Endodermal cell (in vitro differentiated cells): Measurements from ENCODE around the gene TMEM179B. TPM values are rescaled to one million over a fixed set of nuclear protein-coding genes. Genes with fewer than 3 reads are reported as not detected.
A peak's percentile ranks its signal among the peaks of the same experiment; 100 is the strongest.

Experiments used
- DNase-seq: peaks from one replicate; pipeline ENCODE4 v3.0.0-alpha.2; 2017
- H3K27ac ChIP-seq: 2 replicates; pipeline ENCODE4 v1.5.1; 2013; ENCODE audit warnings: mild to moderate bottlenecking, low read depth, low read length, moderate library complexity
- H3K27me3 ChIP-seq: 2 replicates; pipeline ENCODE4 v1.6.1; 2013; ENCODE audit warnings: mild to moderate bottlenecking, low read length, moderate library complexity; ENCODE audit not compliant: insufficient read depth, control insufficient read depth, poor library complexity, severe bottlenecking
- H3K36me3 ChIP-seq: 2 replicates; pipeline ENCODE4 v1.7.0; 2013; ENCODE audit warnings: mild to moderate bottlenecking, low read length, moderate library complexity; ENCODE audit not compliant: control insufficient read depth, insufficient read depth
- H3K4me1 ChIP-seq: one replicate; pipeline ENCODE4 v1.7.0; 2013; ENCODE audit warnings: low read length; ENCODE audit not compliant: control insufficient read depth, insufficient read depth
- H3K4me3 ChIP-seq: 2 replicates; pipeline ENCODE4 v1.5.1; 2013; ENCODE audit warnings: mild to moderate bottlenecking, low read length, moderate library complexity
- H3K9ac ChIP-seq: 2 replicates; pipeline ENCODE4 v1.6.1; 2013; ENCODE audit warnings: mild to moderate bottlenecking, low read length, moderate library complexity; ENCODE audit not compliant: poor library complexity, severe bottlenecking; ENCODE audit errors: extremely low read depth
- H3K9me3 ChIP-seq: 2 replicates; pipeline ENCODE4 v1.6.1; 2013; ENCODE audit warnings: mild to moderate bottlenecking, low read length, moderate library complexity; ENCODE audit not compliant: control insufficient read depth
- H3K27ac Mint-ChIP-seq: 2 replicates; pipeline ENCODE4 v1.8.0; 2020; ENCODE audit warnings: mixed read lengths
- H3K27me3 Mint-ChIP-seq: 2 replicates; pipeline ENCODE4 v1.8.0; 2021; ENCODE audit warnings: mild to moderate bottlenecking, mixed read lengths; ENCODE audit not compliant: insufficient read depth
- H3K36me3 Mint-ChIP-seq: 2 replicates; pipeline ENCODE4 v1.8.0; 2020; ENCODE audit warnings: low read depth, mixed read lengths
- H3K4me1 Mint-ChIP-seq: 2 replicates; pipeline ENCODE4 v1.8.0; 2020; ENCODE audit warnings: mixed read lengths
- H3K4me3 Mint-ChIP-seq: 2 replicates; pipeline ENCODE4 v1.8.0; 2020; ENCODE audit warnings: mild to moderate bottlenecking, moderate library complexity, mixed read lengths
- H3K9me3 Mint-ChIP-seq: 2 replicates; pipeline ENCODE4 v1.8.0; 2020; ENCODE audit warnings: mild to moderate bottlenecking, mixed read lengths
- WGBS, 2 experiments: methylation state at CpG; one replicate each; pipeline versions ENCODE4 v1.1.5 to v1.1.7; 2013; ENCODE audit warnings: missing lambda C conversion rate in 2 of 2, mixed read lengths in 1 of 2; ENCODE audit not compliant: insufficient coverage in 1 of 2, insufficient read length in 1 of 2; 5-methylcytosine and 5-hydroxymethylcytosine counted together
- total RNA-seq, 2 donors: library from RNA; stranded (reverse); fragmentation: NEBNext Ultra II Directional in 1 of 2; extraction: Animal tissue kit (Norgen Biotek cat#: 25700) in 1 of 2; gene quantifications; 2 replicates in 1 of 2; 3 replicates in 1 of 2; pipeline ENCODE4 v1.2.1, GENCODE V29; 2021
- TF ChIP-seq, protein P1 (sequence below): fragments of 200-600 bp; sonication (generic); conservative IDR thresholded peaks from 2 replicates; pipeline ENCODE4 v1.5.0; 2021; ENCODE audit warnings: antibody characterized with exemption, mild to moderate bottlenecking

TMEM179B gene
- total RNA-seq, 2 donors from 2014 or later: 31.0 TPM

GRCh38 chr11:62805961-62806441 lies 18.8 kb downstream of the TMEM179B start:
- no peaks in the 10 kb centered on the region for H3K27me3 Mint-ChIP-seq
- H3K27ac Mint-ChIP-seq: peak overlapping the region; percentile 98
- no peaks in the 10 kb centered on the region for H3K27me3 ChIP-seq
- H3K4me1 Mint-ChIP-seq: peaks cover 19% of the 10 kb centered on the region
- H3K9me3 ChIP-seq: no peaks in the 10 kb centered on the region
- WGBS, 2 experiments: 40 to 50% methylated on average over 7 to 12 of the region's 12 CpGs
- H3K36me3 Mint-ChIP-seq: peaks cover 25% of the 10 kb centered on the region
- peak overlapping the region; percentile 96 for H3K4me3 ChIP-seq
- no peaks in the 10 kb centered on the region for H3K9me3 Mint-ChIP-seq
- peak; percentile 57 for DNase-seq
- TF ChIP-seq, protein P1, sequence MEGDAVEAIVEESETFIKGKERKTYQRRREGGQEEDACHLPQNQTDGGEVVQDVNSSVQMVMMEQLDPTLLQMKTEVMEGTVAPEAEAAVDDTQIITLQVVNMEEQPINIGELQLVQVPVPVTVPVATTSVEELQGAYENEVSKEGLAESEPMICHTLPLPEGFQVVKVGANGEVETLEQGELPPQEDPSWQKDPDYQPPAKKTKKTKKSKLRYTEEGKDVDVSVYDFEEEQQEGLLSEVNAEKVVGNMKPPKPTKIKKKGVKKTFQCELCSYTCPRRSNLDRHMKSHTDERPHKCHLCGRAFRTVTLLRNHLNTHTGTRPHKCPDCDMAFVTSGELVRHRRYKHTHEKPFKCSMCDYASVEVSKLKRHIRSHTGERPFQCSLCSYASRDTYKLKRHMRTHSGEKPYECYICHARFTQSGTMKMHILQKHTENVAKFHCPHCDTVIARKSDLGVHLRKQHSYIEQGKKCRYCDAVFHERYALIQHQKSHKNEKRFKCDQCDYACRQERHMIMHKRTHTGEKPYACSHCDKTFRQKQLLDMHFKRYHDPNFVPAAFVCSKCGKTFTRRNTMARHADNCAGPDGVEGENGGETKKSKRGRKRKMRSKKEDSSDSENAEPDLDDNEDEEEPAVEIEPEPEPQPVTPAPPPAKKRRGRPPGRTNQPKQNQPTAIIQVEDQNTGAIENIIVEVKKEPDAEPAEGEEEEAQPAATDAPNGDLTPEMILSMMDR: peak; percentile 1
- peak overlapping the region; percentile 94 for H3K4me3 Mint-ChIP-seq
- peaks cover 10% of the 10 kb centered on the region for H3K4me1 ChIP-seq
- peaks cover 43% of the 10 kb centered on the region for H3K36me3 ChIP-seq
- peak overlapping the region; percentile 80 for H3K27ac ChIP-seq
- peak overlapping the region; percentile 88 for H3K9ac ChIP-seq

- TF ChIP-seq, protein P1: no peak
- Mint-ChIP-seq H3K4me3 (peak overlapping the region; percentile 94), H3K27me3 (no peaks in the 10 kb centered on the region), H3K4me1 (peaks cover 20% of the 10 kb centered on the region), H3K27ac (peak overlapping the region; percentile 98), H3K9me3 (no peaks in the 10 kb centered on the region), H3K36me3 (peaks cover 18% of the 10 kb centered on the region)
- Histone ChIP-seq H3K36me3 (peaks cover 40% of the 10 kb centered on the region), H3K27me3 (no peaks in the 10 kb centered on the region), H3K9ac (peak overlapping the region; percentile 88), H3K4me1 (peaks cover 10% of the 10 kb centered on the region), H3K27ac (no peak overlapping the region), H3K9me3 (no peaks in the 10 kb centered on the region), H3K4me3 (peak overlapping the region; percentile 96)
- WGBS, 2 experiments: 73 to 87% methylated on average over 5 of the region's 5 CpGs
- DNase-seq: peak; percentile 59
Measured at GRCh38 chr11:62806611-62807121, 19.5 kb downstream of the TMEM179B start.

- H3K9me3 Mint-ChIP-seq: no peaks in the 10 kb centered on the region
- peaks cover 41% of the 10 kb centered on the region for H3K36me3 ChIP-seq
- no peak overlapping the region for H3K4me3 Mint-ChIP-seq
- no peak for DNase-seq
- H3K9ac ChIP-seq: no peak overlapping the region
- no peak overlapping the region for H3K27ac ChIP-seq
- no peaks in the 10 kb centered on the region for H3K9me3 ChIP-seq
- no peak overlapping the region for H3K4me3 ChIP-seq
- no peaks in the 10 kb centered on the region for H3K27me3 Mint-ChIP-seq
- H3K4me1 ChIP-seq: peaks cover 10% of the 10 kb centered on the region
- peaks cover 8% of the 10 kb centered on the region for H3K36me3 Mint-ChIP-seq
- TF ChIP-seq, protein P1: no peak
- 91 to 92% methylated on average over 1 of the region's 1 CpG for WGBS, 2 experiments
- no peak overlapping the region for H3K27ac Mint-ChIP-seq
- no peaks in the 10 kb centered on the region for H3K27me3 ChIP-seq
- H3K4me1 Mint-ChIP-seq: peaks cover 12% of the 10 kb centered on the region
Measured at GRCh38 chr11:62810748-62811147, 23.5 kb downstream of the TMEM179B start.
